ENCODE results near the gene RPEL1.

DNA sequence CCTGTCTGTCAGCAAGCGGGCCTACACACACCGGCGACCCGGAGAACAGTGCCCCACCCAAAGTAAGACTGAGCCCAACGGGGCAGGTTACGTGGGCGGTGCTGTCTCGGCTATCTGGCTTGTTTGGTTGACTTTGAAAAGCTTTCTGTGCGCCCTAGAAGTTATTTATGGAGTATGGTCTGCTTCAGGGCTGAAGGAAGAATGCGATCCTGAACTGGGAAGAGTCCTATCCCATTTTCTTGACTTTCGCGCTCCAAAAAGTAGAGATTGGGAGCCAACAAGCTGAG is 32.8 kb downstream of the RPEL1 start:
- TF ChIP-seq GATA2 (IDR thresholded peaks at IDR 0.05; ENCODE audit: low read depth, low read length) = no peak
- no peak for TF ChIP-seq GATA3 (IDR thresholded peaks at IDR 0.05; ENCODE audit: low read depth, low read length)

All from SH-SY5Y (cell line).